Gastrocnemius medialis (tissue), 4 donors: ENCODE measurements around the gene MBTPS1. TPM values are rescaled to one million over a fixed set of nuclear protein-coding genes. Genes with fewer than 3 reads are reported as not detected.

ENCODE experiments used
- ATAC-seq, 2 donors: fragments of 150-250 bp; one replicate each; pipeline ENCODE4 v1.9.1; 2016
- DNase-seq, 2 donors: peaks; one replicate each; pipeline ENCODE4 v3.0.0-alpha.2; 2019
- H3K27ac ChIP-seq, 4 donors: fragments of 200-600 bp; sonication (generic); 1 replicate in 1 of 4; 2 replicates in 3 of 4; pipeline ENCODE4 v1.5.1; 2016 to 2018; ENCODE audit warnings: mild to moderate bottlenecking in 2 of 4, moderate library complexity in 1 of 4
- H3K27me3 ChIP-seq, 3 donors: fragments of 200-600 bp; sonication (generic) in 2 of 3; 1 replicate in 1 of 3; 2 replicates in 2 of 3; pipeline versions ENCODE4 v1.5.1 to v1.6.0; 2016 to 2019; ENCODE audit warnings: mild to moderate bottlenecking in 1 of 3, moderate library complexity in 1 of 3
- H3K36me3 ChIP-seq, 2 donors: fragments of 200-600 bp; sonication (generic) in 1 of 2; one replicate each; pipeline ENCODE4 v1.5.1; 2017 to 2018
- H3K4me1 ChIP-seq, 2 donors: fragments of 200-600 bp; sonication (generic) in 1 of 2; one replicate each; pipeline ENCODE4 v1.5.1; 2016 to 2017; ENCODE audit warnings: mild to moderate bottlenecking in 2 of 2
- H3K4me3 ChIP-seq, 4 donors: fragments of 200-600 bp; sonication (generic) in 3 of 4; 1 replicate in 1 of 4; 2 replicates in 3 of 4; pipeline ENCODE4 v1.5.1; 2016 to 2019; ENCODE audit warnings: mild to moderate bottlenecking in 2 of 4
- H3K9me3 ChIP-seq, 3 donors: fragments of 200-600 bp; sonication (generic) in 2 of 3; 1 replicate in 1 of 3; 2 replicates in 2 of 3; pipeline ENCODE4 v1.5.1; 2016 to 2019
- CTCF ChIP-seq, 5 experiments: fragments of 450-650 bp in 3 of 5; fragments of 200-600 bp in 2 of 5; sonication (generic) in 2 of 5; IDR thresholded peaks in 4 of 5; conservative IDR thresholded peaks in 1 of 5; 1 replicate in 4 of 5; 2 replicates in 1 of 5; pipeline ENCODE4 v1.5.1; 2016 to 2019; ENCODE audit warnings: antibody characterized with exemption in 5 of 5, mild to moderate bottlenecking in 3 of 5, moderate library complexity in 3 of 5
- POLR2A ChIP-seq, 2 donors: fragments of 450-650 bp; IDR thresholded peaks; one replicate each; pipeline ENCODE4 v1.6.1; 2017; ENCODE audit warnings: antibody characterized with exemption in 2 of 2, mild to moderate bottlenecking in 2 of 2, moderate library complexity in 2 of 2
- in situ Hi-C, 4 donors: fragments of 200-750 bp; cut with MboI; loops; one replicate each; pipeline versions ENCODE4 v1.15.0 to v1.8.0; 2017; ENCODE audit warnings: low sequenced_read_pairs in 4 of 4
- intact Hi-C: fragments of 100-400 bp; cut with DNase I; formaldehyde crosslinking; loops from one replicate; pipeline ENCODE4 v1.15.1; 2023; ENCODE audit warnings: low total_unique reads
- total RNA-seq, 4 donors: library from RNA; depleted of rRNA; stranded (reverse); fragments of >200 nt; gene quantifications; one replicate each; pipeline versions ENCODE4 v1.1.0 to v1.2.3, GENCODE V29; 2016

Gene MBTPS1
- total RNA-seq, 4 donors from 2014 or later = 28.8 to 44.3 (median 38.5) TPM

GRCh38 chr16:84013787-84014569 lies 102.8 kb downstream of the MBTPS1 start:
- H3K9me3 ChIP-seq = no peaks in the 10 kb centered on the region
- DNase-seq (peak in 1 of 2 donors; percentile 36), ATAC-seq (peak; percentile 45 to 68)
- no peak overlapping the region for H3K27ac ChIP-seq
- no peaks in the 10 kb centered on the region for H3K4me1 ChIP-seq
- H3K4me3 ChIP-seq = no peak overlapping the region
- intact Hi-C loops = no loop called here
- in situ Hi-C loops = no loop called here
- H3K27me3 ChIP-seq = no peaks in the 10 kb centered on the region
- TF ChIP-seq POLR2A (IDR thresholded peaks at IDR 0.05) = no peak
- TF ChIP-seq CTCF (IDR thresholded peaks at IDR 0.05 in 4 of 5, conservative IDR thresholded peaks at IDR 0.05 in 1 of 5) = no peak
- H3K36me3 ChIP-seq = no peaks in the 10 kb centered on the region

GRCh38 chr16:84009282-84009681 lies 107.5 kb downstream of the MBTPS1 start:
- Histone ChIP-seq H3K27ac (no peak overlapping the region), H3K27me3 (no peaks in the 10 kb centered on the region), H3K4me1 (peaks cover 0 to 4% of the 10 kb centered on the region in 2 donors), H3K36me3 (no peaks in the 10 kb centered on the region), H3K9me3 (no peaks in the 10 kb centered on the region), H3K4me3 (no peak overlapping the region)
- intact Hi-C loops = no loop called here
- in situ Hi-C loops = no loop called here
- no peak for TF ChIP-seq POLR2A (IDR thresholded peaks at IDR 0.05)
- TF ChIP-seq CTCF (IDR thresholded peaks at IDR 0.05 in 4 of 5, conservative IDR thresholded peaks at IDR 0.05 in 1 of 5) = no peak
- DNase-seq (no peak), ATAC-seq (no peak)

- Histone ChIP-seq H3K27ac (no peak overlapping the region), H3K4me3 (no peak overlapping the region), H3K36me3 (no peaks in the 10 kb centered on the region), H3K4me1 (peaks cover 0 to 4% of the 10 kb centered on the region in 2 donors), H3K27me3 (no peaks in the 10 kb centered on the region), H3K9me3 (no peaks in the 10 kb centered on the region)
- ATAC-seq (peak; percentile 50 to 55), DNase-seq (peak in 1 of 2 donors; percentile 47)
- in situ Hi-C loops = no loop called here
- TF ChIP-seq CTCF (IDR thresholded peaks at IDR 0.05 in 4 of 5, conservative IDR thresholded peaks at IDR 0.05 in 1 of 5) = no peak
- no peak for TF ChIP-seq POLR2A (IDR thresholded peaks at IDR 0.05)
- intact Hi-C loops = no loop called here
These were observed 108.8 kb downstream of the MBTPS1 start for GRCh38 chr16:84007965-84008364.

GRCh38 chr16:84007520-84007919 lies 109.2 kb downstream of the MBTPS1 start:
- no peak for ATAC-seq
- Histone ChIP-seq H3K27ac (no peak overlapping the region), H3K4me1 (peaks cover 0 to 4% of the 10 kb centered on the region in 2 donors), H3K9me3 (no peaks in the 10 kb centered on the region), H3K27me3 (no peaks in the 10 kb centered on the region), H3K36me3 (no peaks in the 10 kb centered on the region), H3K4me3 (no peak overlapping the region)
- no peak for DNase-seq
- intact Hi-C loops = no loop called here
- TF ChIP-seq POLR2A (IDR thresholded peaks at IDR 0.05) (no peak), CTCF (IDR thresholded peaks at IDR 0.05 in 4 of 5, conservative IDR thresholded peaks at IDR 0.05 in 1 of 5) (no peak)
- in situ Hi-C loops = no loop called here
